HEK293 (cell line): ENCODE results near the gene LTBP1.

Source experiments
- YY1 ChIP-seq: fragments of 450-650 bp; formaldehyde crosslinking; IDR thresholded peaks from 2 replicates; pipeline ENCODE4 v1.5.1; 2018; ENCODE audit warnings: missing biosample characterization, missing genetic modification characterization
- TF ChIP-seq, protein P1 (sequence below): fragments of 450-650 bp; formaldehyde crosslinking; IDR thresholded peaks from 2 replicates; pipeline ENCODE4 v1.5.1; 2016; ENCODE audit warnings: missing biosample characterization, missing genetic modification characterization

DNA sequence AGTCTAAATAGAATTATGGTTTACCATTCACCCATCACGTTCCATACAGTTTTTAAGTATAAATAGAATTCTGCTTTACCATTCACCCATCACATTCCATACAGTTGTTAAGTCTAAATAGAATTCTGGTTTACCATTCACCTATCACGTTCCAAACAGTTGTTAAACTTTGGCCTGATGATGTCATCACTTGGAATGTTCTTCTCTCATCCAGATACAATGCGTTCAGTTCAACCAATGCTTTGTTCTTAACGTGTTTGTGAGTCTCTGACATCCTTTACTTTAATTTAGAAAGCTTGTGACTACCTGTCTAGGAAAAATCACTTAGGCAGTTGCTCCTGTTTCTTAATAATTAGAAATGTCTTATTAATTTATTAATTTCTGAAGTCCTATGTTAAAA is 293.4 kb downstream of the LTBP1 start:
- TF ChIP-seq, protein P1, sequence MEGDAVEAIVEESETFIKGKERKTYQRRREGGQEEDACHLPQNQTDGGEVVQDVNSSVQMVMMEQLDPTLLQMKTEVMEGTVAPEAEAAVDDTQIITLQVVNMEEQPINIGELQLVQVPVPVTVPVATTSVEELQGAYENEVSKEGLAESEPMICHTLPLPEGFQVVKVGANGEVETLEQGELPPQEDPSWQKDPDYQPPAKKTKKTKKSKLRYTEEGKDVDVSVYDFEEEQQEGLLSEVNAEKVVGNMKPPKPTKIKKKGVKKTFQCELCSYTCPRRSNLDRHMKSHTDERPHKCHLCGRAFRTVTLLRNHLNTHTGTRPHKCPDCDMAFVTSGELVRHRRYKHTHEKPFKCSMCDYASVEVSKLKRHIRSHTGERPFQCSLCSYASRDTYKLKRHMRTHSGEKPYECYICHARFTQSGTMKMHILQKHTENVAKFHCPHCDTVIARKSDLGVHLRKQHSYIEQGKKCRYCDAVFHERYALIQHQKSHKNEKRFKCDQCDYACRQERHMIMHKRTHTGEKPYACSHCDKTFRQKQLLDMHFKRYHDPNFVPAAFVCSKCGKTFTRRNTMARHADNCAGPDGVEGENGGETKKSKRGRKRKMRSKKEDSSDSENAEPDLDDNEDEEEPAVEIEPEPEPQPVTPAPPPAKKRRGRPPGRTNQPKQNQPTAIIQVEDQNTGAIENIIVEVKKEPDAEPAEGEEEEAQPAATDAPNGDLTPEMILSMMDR = no peak
- no peak for TF ChIP-seq YY1
